Measurements from ENCODE around the gene RPS17. TPM values are rescaled to one million over a fixed set of nuclear protein-coding genes. Genes with fewer than 3 reads are reported as not detected.

RPS17 gene
- total and polyA plus RNA-seq, 2 donors (not counting 1 experiment from before 2014, with no cell fraction given): 2,297 to 5,877 TPM

- Histone ChIP-seq H2AFZ (ENCODE audit: insufficient read depth, low read depth, low read length, poor library complexity, severe bottlenecking) (peak overlapping the region; percentile 42), H3K4me1 (ENCODE audit: control insufficient read depth in 2 of 2, insufficient read depth in 2 of 2, low read length in 2 of 2) (no peaks in the 10 kb centered on the region), H3K4me2 (replicated peaks; ENCODE audit: low read depth, low read length, poor library complexity, severe bottlenecking) (no peak overlapping the region), H3K36me3 (replicated peaks in 1 of 2; ENCODE audit: control extremely low read depth in 1 of 2, control insufficient read depth in 1 of 2, extremely low read depth in 1 of 2, insufficient read depth in 2 of 2, low read length in 1 of 2) (no peaks in the 10 kb centered on the region), H3K4me3 (ENCODE audit: control extremely low read depth in 1 of 5, extremely low read depth in 1 of 5, insufficient read depth in 1 of 5, low read depth in 2 of 5, low read length in 4 of 5) (no peak overlapping the region), H3K9me3 (ENCODE audit: control extremely low read depth in 1 of 3, control insufficient read depth in 2 of 3, insufficient read depth in 1 of 3, low read length in 2 of 3) (no peaks in the 10 kb centered on the region), H3K9ac (ENCODE audit: low read length) (no peak overlapping the region), H4K20me1 (ENCODE audit: control insufficient read depth, insufficient read depth, low read length, poor library complexity, severe bottlenecking) (no peaks in the 10 kb centered on the region), H3K79me2 (ENCODE audit: control insufficient read depth, insufficient read depth, low read length) (no peaks in the 10 kb centered on the region), H3K27me3 (replicated peaks in 1 of 4; ENCODE audit: control extremely low read depth in 1 of 4, control insufficient read depth in 3 of 4, insufficient read depth in 4 of 4, low read length in 3 of 4) (peaks cover 0 to 16% (median 6%) of the 10 kb centered on the region in 4 experiments), H3K27ac (ENCODE audit: low read length in 2 of 2) (no peak overlapping the region)
- 13% methylated on average over 17 of the region's 17 CpGs for WGBS (ENCODE audit: insufficient coverage)
- ChIA-PET POLR2A (no interaction called here), CTCF (interaction anchor here (0.6 kb wide), 1 partner anchor 162 kb away, joined by 5 read pairs; no protein-coding TSS in a partner anchor)
- H3K4me1 Mint-ChIP-seq: no peaks in the 10 kb centered on the region
- peaks cover 41% of the 10 kb centered on the region for H3K27me3 Mint-ChIP-seq
- DNase-seq (no peak), ATAC-seq (ENCODE audit: low read depth) (no peak)
- intact Hi-C loops (cut with micrococcal nuclease): no loop called here
- no peak for TF ChIP-seq CTCF (IDR thresholded peaks at IDR 0.05)
- TF ChIP-seq EZH2 (IDR thresholded peaks at IDR 0.05; ENCODE audit: borderline replicate concordance, insufficient read depth, low read depth, low read length, poor library complexity, severe bottlenecking): no peak
- no peak overlapping the region for H3K27ac Mint-ChIP-seq
- no peak overlapping the region for H3K4me3 Mint-ChIP-seq
- no peaks in the 10 kb centered on the region for H3K9me3 Mint-ChIP-seq (ENCODE audit: insufficient read depth)
Measured at GRCh38 chr15:82571722-82572222, 31.5 kb upstream of the RPS17 start.

- Mint-ChIP-seq H3K27me3 (peaks cover 44% of the 10 kb centered on the region), H3K27ac (no peak overlapping the region), H3K4me3 (no peak overlapping the region), H3K9me3 (ENCODE audit: insufficient read depth) (no peaks in the 10 kb centered on the region), H3K4me1 (no peaks in the 10 kb centered on the region)
- H3K4me3 ChIP-seq (ENCODE audit: control extremely low read depth in 1 of 5, extremely low read depth in 1 of 5, insufficient read depth in 1 of 5, low read depth in 2 of 5, low read length in 4 of 5): no peak overlapping the region
- no peak overlapping the region for H2AFZ ChIP-seq (ENCODE audit: insufficient read depth, low read depth, low read length, poor library complexity, severe bottlenecking)
- H3K4me2 ChIP-seq (replicated peaks; ENCODE audit: low read depth, low read length, poor library complexity, severe bottlenecking): no peak overlapping the region
- DNase-seq (no peak), ATAC-seq (ENCODE audit: low read depth) (no peak)
- 76% methylated on average over 5 of the region's 7 CpGs for WGBS (ENCODE audit: insufficient coverage)
- TF ChIP-seq CTCF (IDR thresholded peaks at IDR 0.05) (no peak), EZH2 (IDR thresholded peaks at IDR 0.05; ENCODE audit: borderline replicate concordance, insufficient read depth, low read depth, low read length, poor library complexity, severe bottlenecking) (no peak)
- no peaks in the 10 kb centered on the region for H3K79me2 ChIP-seq (ENCODE audit: control insufficient read depth, insufficient read depth, low read length)
- no peaks in the 10 kb centered on the region for H3K9me3 ChIP-seq (ENCODE audit: control extremely low read depth in 1 of 3, control insufficient read depth in 2 of 3, insufficient read depth in 1 of 3, low read length in 2 of 3)
- POLR2A ChIA-PET: no interaction called here
- no peaks in the 10 kb centered on the region for H4K20me1 ChIP-seq (ENCODE audit: control insufficient read depth, insufficient read depth, low read length, poor library complexity, severe bottlenecking)
- no peak overlapping the region for H3K9ac ChIP-seq (ENCODE audit: low read length)
- no peaks in the 10 kb centered on the region for H3K36me3 ChIP-seq (replicated peaks in 1 of 2; ENCODE audit: control extremely low read depth in 1 of 2, control insufficient read depth in 1 of 2, extremely low read depth in 1 of 2, insufficient read depth in 2 of 2, low read length in 1 of 2)
- H3K27me3 ChIP-seq (replicated peaks in 1 of 4; ENCODE audit: control extremely low read depth in 1 of 4, control insufficient read depth in 3 of 4, insufficient read depth in 4 of 4, low read length in 3 of 4): peaks cover 0 to 19% (median 6%) of the 10 kb centered on the region in 4 experiments
- intact Hi-C loops (cut with micrococcal nuclease): no loop called here
- CTCF ChIA-PET: no interaction called here
- no peaks in the 10 kb centered on the region for H3K4me1 ChIP-seq (ENCODE audit: control insufficient read depth in 2 of 2, insufficient read depth in 2 of 2, low read length in 2 of 2)
- no peak overlapping the region for H3K27ac ChIP-seq (ENCODE audit: low read length in 2 of 2)
Measured at GRCh38 chr15:82570721-82571508, 30.7 kb upstream of the RPS17 start.

Measured in B cell (primary cell).